Measurements from ENCODE around the gene OR2H1.

Gene OR2H1

GRCh38 chr6:29486577-29486976 lies 29.6 kb downstream of the OR2H1 start:
- no peak for DNase-seq

- no peak for DNase-seq
Observed at GRCh38 chr6:29487131-29487530, 30.2 kb downstream of the OR2H1 start.

- DNase-seq = no peak
Observed at GRCh38 chr6:29487660-29488059, 30.7 kb downstream of the OR2H1 start, which contains the start of gene MAS1L. MAS1L (minus strand) TSS chr6:29487956; CDS start chr6:29487902, 54 bp downstream.

GRCh38 chr6:29488874-29489273 lies 31.9 kb downstream of the OR2H1 start:
- no peak for DNase-seq

GRCh38 chr6:29489286-29489685 lies 32.3 kb downstream of the OR2H1 start:
- DNase-seq = no peak

DNA sequence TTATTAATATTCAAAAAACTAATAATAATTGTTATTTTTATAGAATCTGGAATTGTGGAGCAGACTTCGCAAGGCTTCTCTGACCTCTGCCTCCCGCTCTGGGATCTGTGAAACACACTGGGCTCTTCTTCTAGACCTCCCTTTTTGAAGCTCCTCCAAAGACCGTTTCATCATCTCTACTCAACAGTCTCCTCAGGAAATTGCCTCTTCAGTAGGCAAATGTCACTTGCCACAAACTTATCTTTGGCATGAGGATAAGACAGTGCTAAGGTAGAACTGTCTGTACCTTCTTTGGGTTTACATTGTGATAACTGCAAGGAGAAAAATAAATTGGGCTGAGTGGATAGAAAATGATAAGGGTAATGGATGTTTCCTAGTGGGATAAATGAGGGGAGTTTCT lies 33.1 kb downstream of the OR2H1 start:
- no peak for DNase-seq

GRCh38 chr6:29490552-29490951 lies 33.6 kb downstream of the OR2H1 start:
- DNase-seq = no peak

DNA sequence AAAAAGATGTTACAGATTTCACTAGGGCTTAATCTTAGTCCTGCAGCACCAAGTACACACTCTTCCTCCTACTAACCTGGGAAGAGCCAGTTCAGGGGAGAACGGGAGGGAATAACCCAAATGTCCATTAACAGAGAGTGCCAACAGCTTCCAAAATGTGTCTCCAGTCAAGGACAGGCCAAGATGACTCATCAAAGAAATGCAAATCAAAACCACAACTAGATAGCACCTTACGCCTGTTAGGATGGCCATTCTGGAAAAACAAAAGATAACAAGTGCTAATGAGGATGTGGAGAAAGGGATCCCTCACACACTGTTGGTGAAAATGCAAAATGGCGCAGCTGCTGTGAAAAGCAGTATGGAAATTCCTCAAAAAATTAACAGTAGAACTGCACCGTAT lies 34.6 kb downstream of the OR2H1 start:
- DNase-seq = no peak

- DNase-seq = no peak
Observed at GRCh38 chr6:29493261-29493660, 36.3 kb downstream of the OR2H1 start.

DNA sequence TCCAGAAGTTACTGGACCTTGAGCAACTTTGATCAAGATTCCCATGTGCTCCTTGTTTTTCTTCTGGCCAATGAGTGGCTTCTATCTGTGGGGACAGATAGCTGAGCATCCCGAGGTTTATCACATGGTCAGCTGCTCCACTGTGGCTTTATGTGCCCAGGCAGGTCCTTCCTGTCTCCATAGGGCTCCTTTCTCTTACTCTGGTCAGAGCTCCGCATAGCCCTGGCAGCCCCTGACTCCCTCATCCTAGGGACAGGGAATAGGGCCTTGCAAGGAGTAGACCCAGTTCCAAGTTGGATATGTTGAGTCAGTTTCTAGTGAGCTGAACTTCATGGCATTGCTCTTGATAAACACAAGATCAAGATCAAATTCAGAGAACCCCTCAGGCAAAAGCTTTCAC lies 37.2 kb downstream of the OR2H1 start:
- DNase-seq = no peak

- no peak for DNase-seq
Observed at GRCh38 chr6:29495571-29495970, 38.6 kb downstream of the OR2H1 start.

DNA sequence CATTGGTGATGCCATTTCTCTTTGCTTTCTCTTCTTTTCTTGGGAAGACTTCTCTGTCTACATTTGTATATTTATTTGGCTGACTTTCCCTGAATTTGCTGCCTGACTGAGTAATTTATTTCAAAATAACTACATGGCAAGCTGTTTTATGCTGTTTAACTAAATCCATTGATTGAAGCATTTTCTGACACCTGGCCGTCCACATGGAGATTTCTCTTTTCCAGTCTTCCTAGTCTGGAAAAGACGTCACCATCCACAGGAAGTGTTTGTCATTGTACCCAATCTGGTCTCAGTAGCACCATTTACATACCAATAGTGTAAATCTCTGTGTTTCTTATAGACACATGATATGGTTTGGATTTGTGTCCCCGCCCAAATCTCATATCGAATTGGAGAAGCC lies 40.0 kb downstream of the OR2H1 start:
- DNase-seq = no peak

- DNase-seq = no peak
Observed at GRCh38 chr6:29499704-29500103, 42.7 kb downstream of the OR2H1 start.

- no peak for DNase-seq
Observed at GRCh38 chr6:29500594-29500993, 43.6 kb downstream of the OR2H1 start.

DNA sequence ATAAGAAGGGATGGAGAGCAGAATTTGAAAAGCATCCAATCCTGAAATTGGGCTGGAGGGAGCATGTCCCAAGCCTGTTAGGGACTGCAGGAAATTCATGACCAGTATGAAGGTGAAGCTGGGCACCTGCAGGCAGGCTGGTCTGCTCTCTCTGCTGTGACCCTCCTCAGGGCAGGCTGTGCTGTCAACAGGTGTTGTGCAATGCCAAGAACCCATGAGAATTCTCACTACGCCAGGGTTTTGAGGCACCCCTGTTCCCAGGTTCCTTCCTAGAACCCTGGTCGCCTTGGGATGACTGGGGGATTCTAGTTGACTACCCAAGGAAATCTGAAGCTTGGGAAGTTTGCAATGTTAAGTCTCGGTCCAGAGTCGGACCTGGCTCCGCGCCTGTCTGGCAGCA lies 44.2 kb downstream of the OR2H1 start:
- no peak for DNase-seq

GRCh38 chr6:29502181-29502580 lies 45.2 kb downstream of the OR2H1 start:
- DNase-seq = no peak

GRCh38 chr6:29502597-29502996 lies 45.6 kb downstream of the OR2H1 start:
- DNase-seq = no peak

GRCh38 chr6:29504961-29505360 lies 48.0 kb downstream of the OR2H1 start:
- no peak for DNase-seq

DNA sequence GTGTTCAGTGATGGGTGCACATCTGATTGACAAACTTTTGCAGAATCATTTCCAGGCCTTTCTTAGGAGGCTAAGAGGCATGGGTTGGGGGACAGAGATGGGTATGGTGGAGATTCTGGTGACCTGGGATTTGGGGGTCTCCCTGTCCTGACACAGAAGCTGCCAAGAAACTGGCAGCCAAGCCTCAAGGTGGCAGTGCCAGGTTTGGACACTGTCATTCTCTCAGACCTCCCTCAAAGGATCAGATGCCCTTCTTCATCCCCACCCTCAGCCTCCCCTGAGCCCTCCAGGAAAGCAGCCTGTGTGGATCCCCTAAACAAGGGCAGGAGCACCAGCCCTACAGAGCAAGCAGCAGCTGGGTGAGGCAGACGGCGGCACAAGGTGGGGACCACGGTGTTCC lies 48.9 kb downstream of the OR2H1 start:
- no peak for DNase-seq

DNA sequence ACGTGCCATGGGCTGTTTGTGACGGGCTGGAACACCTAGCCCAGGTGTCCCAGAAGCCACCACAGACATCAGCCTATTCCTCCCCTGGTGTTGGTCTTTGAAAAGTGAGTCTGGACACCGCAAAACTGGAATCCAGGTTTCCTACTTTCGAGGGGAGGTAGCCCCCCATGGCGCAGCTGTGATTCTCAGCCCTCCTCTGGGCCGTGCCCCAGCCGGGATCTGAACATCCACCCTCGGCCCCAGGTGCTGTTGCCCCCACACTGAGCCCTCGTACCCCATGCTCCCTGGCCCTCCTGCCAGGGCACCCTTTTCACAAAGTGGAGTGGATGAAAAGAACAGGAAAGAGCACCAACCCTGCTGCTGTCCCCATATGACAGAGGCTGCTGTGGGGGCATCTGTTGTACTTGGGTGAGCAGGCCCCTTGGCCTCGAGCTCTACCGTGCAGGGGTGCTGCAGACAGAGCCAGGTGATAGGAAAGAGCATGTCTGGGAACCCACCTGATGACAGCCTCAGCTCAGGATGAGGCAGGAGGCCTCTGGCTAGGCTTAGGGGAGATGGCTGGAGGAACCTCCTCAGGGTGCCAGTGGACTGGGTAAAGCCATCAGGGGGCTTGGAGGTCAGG lies 49.6 kb downstream of the OR2H1 start:
- DNase-seq = no peak

GRCh38 chr6:29507319-29507718 lies 50.4 kb downstream of the OR2H1 start:
- DNase-seq = no peak

DNA sequence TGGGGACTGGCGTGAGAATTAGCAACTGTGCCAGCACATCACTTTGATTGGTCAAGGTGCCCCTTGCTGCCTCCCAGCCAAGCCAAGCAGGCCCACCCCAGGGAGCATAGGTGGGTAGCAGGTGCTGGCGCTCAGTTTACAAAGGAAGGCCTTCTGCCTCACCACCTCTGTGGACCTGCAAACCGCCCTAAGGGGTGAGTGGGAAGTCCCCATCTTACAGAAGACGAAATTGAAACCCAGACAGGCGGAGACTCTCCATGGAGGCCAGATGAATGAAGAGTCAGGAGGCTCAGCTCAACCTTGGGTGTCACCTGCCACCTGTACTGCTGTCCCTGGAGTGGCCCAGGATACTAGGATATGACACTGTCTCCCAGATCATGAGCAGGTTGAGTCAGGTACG lies 52.3 kb downstream of the OR2H1 start:
- DNase-seq = no peak

GRCh38 chr6:29509711-29510110 lies 52.8 kb downstream of the OR2H1 start:
- no peak for DNase-seq

- no peak for DNase-seq
Observed at GRCh38 chr6:29510202-29510601, 53.2 kb downstream of the OR2H1 start.

- no peak for DNase-seq
Observed at GRCh38 chr6:29510746-29511300, 53.9 kb downstream of the OR2H1 start.

Measured in activated T-cell treated with anti-CD3 and anti-CD28 coated beads for 4 hours (primary cell).